Endodermal cell (in vitro differentiated cells): ENCODE results near the gene NLGN1. TPM values are rescaled to one million over a fixed set of nuclear protein-coding genes. Genes with fewer than 3 reads are reported as not detected.

Experiments used
- DNase-seq: peaks from one replicate; pipeline ENCODE4 v3.0.0-alpha.2; 2017
- H3K27ac ChIP-seq: 2 replicates; pipeline ENCODE4 v1.5.1; 2013; ENCODE audit warnings: mild to moderate bottlenecking, low read depth, low read length, moderate library complexity
- H3K27me3 ChIP-seq: 2 replicates; pipeline ENCODE4 v1.6.1; 2013; ENCODE audit warnings: mild to moderate bottlenecking, low read length, moderate library complexity; ENCODE audit not compliant: insufficient read depth, control insufficient read depth, poor library complexity, severe bottlenecking
- H3K36me3 ChIP-seq: 2 replicates; pipeline ENCODE4 v1.7.0; 2013; ENCODE audit warnings: mild to moderate bottlenecking, low read length, moderate library complexity; ENCODE audit not compliant: control insufficient read depth, insufficient read depth
- H3K4me1 ChIP-seq: one replicate; pipeline ENCODE4 v1.7.0; 2013; ENCODE audit warnings: low read length; ENCODE audit not compliant: control insufficient read depth, insufficient read depth
- H3K4me3 ChIP-seq: 2 replicates; pipeline ENCODE4 v1.5.1; 2013; ENCODE audit warnings: mild to moderate bottlenecking, low read length, moderate library complexity
- H3K9ac ChIP-seq: 2 replicates; pipeline ENCODE4 v1.6.1; 2013; ENCODE audit warnings: mild to moderate bottlenecking, low read length, moderate library complexity; ENCODE audit not compliant: poor library complexity, severe bottlenecking; ENCODE audit errors: extremely low read depth
- H3K9me3 ChIP-seq: 2 replicates; pipeline ENCODE4 v1.6.1; 2013; ENCODE audit warnings: mild to moderate bottlenecking, low read length, moderate library complexity; ENCODE audit not compliant: control insufficient read depth
- H3K27ac Mint-ChIP-seq: 2 replicates; pipeline ENCODE4 v1.8.0; 2020; ENCODE audit warnings: mixed read lengths
- H3K27me3 Mint-ChIP-seq: 2 replicates; pipeline ENCODE4 v1.8.0; 2021; ENCODE audit warnings: mild to moderate bottlenecking, mixed read lengths; ENCODE audit not compliant: insufficient read depth
- H3K36me3 Mint-ChIP-seq: 2 replicates; pipeline ENCODE4 v1.8.0; 2020; ENCODE audit warnings: low read depth, mixed read lengths
- H3K4me1 Mint-ChIP-seq: 2 replicates; pipeline ENCODE4 v1.8.0; 2020; ENCODE audit warnings: mixed read lengths
- H3K4me3 Mint-ChIP-seq: 2 replicates; pipeline ENCODE4 v1.8.0; 2020; ENCODE audit warnings: mild to moderate bottlenecking, moderate library complexity, mixed read lengths
- H3K9me3 Mint-ChIP-seq: 2 replicates; pipeline ENCODE4 v1.8.0; 2020; ENCODE audit warnings: mild to moderate bottlenecking, mixed read lengths
- WGBS, 2 experiments: methylation state at CpG; one replicate each; pipeline versions ENCODE4 v1.1.5 to v1.1.7; 2013; ENCODE audit warnings: missing lambda C conversion rate in 2 of 2, mixed read lengths in 1 of 2; ENCODE audit not compliant: insufficient coverage in 1 of 2, insufficient read length in 1 of 2; 5-methylcytosine and 5-hydroxymethylcytosine counted together
- total RNA-seq, 2 donors: library from RNA; stranded (reverse); fragmentation: NEBNext Ultra II Directional in 1 of 2; extraction: Animal tissue kit (Norgen Biotek cat#: 25700) in 1 of 2; gene quantifications; 2 replicates in 1 of 2; 3 replicates in 1 of 2; pipeline ENCODE4 v1.2.1, GENCODE V29; 2021
- TF ChIP-seq, protein P1 (sequence below): fragments of 200-600 bp; sonication (generic); conservative IDR thresholded peaks from 2 replicates; pipeline ENCODE4 v1.5.0; 2021; ENCODE audit warnings: antibody characterized with exemption, mild to moderate bottlenecking

NLGN1 gene
- total RNA-seq, 2 donors from 2014 or later = 3.4 to 14.3 TPM

DNA sequence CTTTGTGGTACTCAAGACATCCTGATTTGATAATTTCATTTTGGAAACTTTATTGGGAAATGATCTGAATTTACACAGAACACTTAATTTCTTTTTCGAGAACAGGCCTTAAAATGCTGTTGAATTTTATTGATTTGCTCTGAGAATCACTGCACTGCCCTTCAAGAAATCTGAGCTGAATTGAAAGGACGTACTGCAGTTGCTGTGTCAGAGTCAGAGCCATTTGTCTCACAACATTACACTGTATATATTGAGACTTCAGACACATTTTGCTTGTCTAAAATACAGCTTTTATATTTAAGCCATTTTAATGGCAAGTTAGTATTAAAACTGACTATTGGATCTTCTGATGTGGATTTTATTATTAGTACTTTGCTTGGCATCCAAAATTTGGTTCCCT is 504.1 kb downstream of the NLGN1 start:
- H3K36me3 ChIP-seq = no peaks in the 10 kb centered on the region
- no peak overlapping the region for H3K27ac Mint-ChIP-seq
- TF ChIP-seq, protein P1, sequence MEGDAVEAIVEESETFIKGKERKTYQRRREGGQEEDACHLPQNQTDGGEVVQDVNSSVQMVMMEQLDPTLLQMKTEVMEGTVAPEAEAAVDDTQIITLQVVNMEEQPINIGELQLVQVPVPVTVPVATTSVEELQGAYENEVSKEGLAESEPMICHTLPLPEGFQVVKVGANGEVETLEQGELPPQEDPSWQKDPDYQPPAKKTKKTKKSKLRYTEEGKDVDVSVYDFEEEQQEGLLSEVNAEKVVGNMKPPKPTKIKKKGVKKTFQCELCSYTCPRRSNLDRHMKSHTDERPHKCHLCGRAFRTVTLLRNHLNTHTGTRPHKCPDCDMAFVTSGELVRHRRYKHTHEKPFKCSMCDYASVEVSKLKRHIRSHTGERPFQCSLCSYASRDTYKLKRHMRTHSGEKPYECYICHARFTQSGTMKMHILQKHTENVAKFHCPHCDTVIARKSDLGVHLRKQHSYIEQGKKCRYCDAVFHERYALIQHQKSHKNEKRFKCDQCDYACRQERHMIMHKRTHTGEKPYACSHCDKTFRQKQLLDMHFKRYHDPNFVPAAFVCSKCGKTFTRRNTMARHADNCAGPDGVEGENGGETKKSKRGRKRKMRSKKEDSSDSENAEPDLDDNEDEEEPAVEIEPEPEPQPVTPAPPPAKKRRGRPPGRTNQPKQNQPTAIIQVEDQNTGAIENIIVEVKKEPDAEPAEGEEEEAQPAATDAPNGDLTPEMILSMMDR = no peak
- H3K4me1 ChIP-seq = peaks cover 2% of the 10 kb centered on the region
- H3K27me3 ChIP-seq = no peaks in the 10 kb centered on the region
- H3K9me3 ChIP-seq = no peaks in the 10 kb centered on the region
- no peak overlapping the region for H3K4me3 Mint-ChIP-seq
- H3K27ac ChIP-seq = no peak overlapping the region
- H3K9me3 Mint-ChIP-seq = no peaks in the 10 kb centered on the region
- no peak overlapping the region for H3K4me3 ChIP-seq
- H3K27me3 Mint-ChIP-seq = no peaks in the 10 kb centered on the region
- H3K4me1 Mint-ChIP-seq = peaks cover 29% of the 10 kb centered on the region
- H3K36me3 Mint-ChIP-seq = no peaks in the 10 kb centered on the region
- no peak overlapping the region for H3K9ac ChIP-seq
- 85 to 100% methylated on average over 1 to 2 of the region's 2 CpGs for WGBS, 2 experiments
- no peak for DNase-seq

DNA sequence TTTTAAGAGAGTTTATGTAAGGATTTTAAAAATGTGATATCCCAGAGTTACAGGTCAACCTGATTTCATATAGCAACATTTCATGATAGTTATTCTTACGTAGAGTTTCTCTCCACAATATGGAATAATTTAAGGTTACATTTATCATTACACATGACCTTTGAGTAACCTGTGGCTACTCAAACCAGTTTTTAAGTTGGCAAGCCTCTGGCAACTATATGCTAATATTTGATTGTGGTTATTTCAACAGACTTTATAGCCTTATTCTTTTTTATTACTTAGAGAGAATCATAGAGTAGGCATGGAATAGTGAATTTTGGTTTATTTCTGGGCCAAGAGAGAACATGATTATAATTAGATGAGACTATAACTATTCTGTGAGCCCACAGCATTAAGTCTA is 504.9 kb downstream of the NLGN1 start:
- Histone ChIP-seq H3K4me3 (no peak overlapping the region), H3K9me3 (no peaks in the 10 kb centered on the region), H3K36me3 (no peaks in the 10 kb centered on the region), H3K27ac (no peak overlapping the region), H3K4me1 (peaks cover 2% of the 10 kb centered on the region), H3K27me3 (no peaks in the 10 kb centered on the region), H3K9ac (no peak overlapping the region)
- no peaks in the 10 kb centered on the region for H3K27me3 Mint-ChIP-seq
- no peak overlapping the region for H3K27ac Mint-ChIP-seq
- no peak for DNase-seq
- H3K4me3 Mint-ChIP-seq = no peak overlapping the region
- H3K4me1 Mint-ChIP-seq = peaks cover 24% of the 10 kb centered on the region
- no peaks in the 10 kb centered on the region for H3K36me3 Mint-ChIP-seq
- 100% methylated on average over 1 of the region's 1 CpG; no CpG with 5 or more reads in 1 of the 2 experiments for WGBS, 2 experiments
- TF ChIP-seq, protein P1 = no peak
- no peaks in the 10 kb centered on the region for H3K9me3 Mint-ChIP-seq

DNA sequence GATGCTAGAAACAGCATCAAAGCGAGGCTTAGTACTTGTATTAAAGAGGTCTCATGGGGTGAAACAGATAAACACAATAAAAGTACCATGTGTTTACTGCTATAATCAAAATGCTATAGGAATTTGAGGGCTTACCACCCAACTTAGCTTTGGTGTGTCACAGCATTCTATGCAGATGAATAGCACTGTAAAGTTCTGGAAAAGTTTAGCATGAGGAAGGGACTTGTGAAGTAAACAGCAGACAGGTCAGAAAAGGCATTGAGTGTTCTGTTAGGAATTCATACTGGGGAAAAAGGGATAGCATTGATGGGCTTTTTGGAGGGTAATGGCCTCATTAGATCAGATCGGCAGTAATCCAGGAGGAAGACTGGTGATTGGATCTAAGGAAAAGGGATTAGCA is 505.3 kb downstream of the NLGN1 start:
- H3K9me3 ChIP-seq = no peaks in the 10 kb centered on the region
- no peak overlapping the region for H3K4me3 ChIP-seq
- Mint-ChIP-seq H3K27ac (no peak overlapping the region), H3K36me3 (no peaks in the 10 kb centered on the region), H3K9me3 (no peaks in the 10 kb centered on the region), H3K4me3 (no peak overlapping the region), H3K4me1 (peaks cover 24% of the 10 kb centered on the region), H3K27me3 (no peaks in the 10 kb centered on the region)
- H3K4me1 ChIP-seq = peaks cover 2% of the 10 kb centered on the region
- 91 to 100% methylated on average over 1 to 2 of the region's 2 CpGs for WGBS, 2 experiments
- DNase-seq = no peak
- H3K36me3 ChIP-seq = no peaks in the 10 kb centered on the region
- no peaks in the 10 kb centered on the region for H3K27me3 ChIP-seq
- TF ChIP-seq, protein P1 = no peak
- H3K9ac ChIP-seq = no peak overlapping the region
- no peak overlapping the region for H3K27ac ChIP-seq
